Measurements from ENCODE around the gene CRLF1.

- TF ChIP-seq CTCF (IDR thresholded peaks at IDR 0.05; ENCODE audit: insufficient read depth, low read length, poor library complexity, severe bottlenecking): no peak
- no peak for TF ChIP-seq EZH2phosphoT487 (conservative IDR thresholded peaks at IDR 0.05; ENCODE audit: low read length)
Observed at GRCh38 chr19:18562086-18562485, 44.5 kb downstream of the CRLF1 start.
